ENCODE data around the gene SOX18.

The SOX18 gene

GRCh38 chr20:64003960-64004725 lies 45.3 kb downstream of the SOX18 start:
- DNase-seq (ENCODE audit: extremely low read depth, low read depth): no peak
- H3K4me3 ChIP-seq (replicated peaks; ENCODE audit: low read depth, low read length): no peak overlapping the region

GRCh38 chr20:64001607-64002011 lies 47.8 kb downstream of the SOX18 start:
- H3K4me3 ChIP-seq (replicated peaks; ENCODE audit: low read depth, low read length): no peak overlapping the region
- no peak for TF ChIP-seq CTCF (IDR thresholded peaks at IDR 0.05; ENCODE audit: low read depth, low read length, missing control alignments)
- no peak for DNase-seq (ENCODE audit: extremely low read depth, low read depth)

More at GRCh38 chr20:64003960-64004725, 45.3 kb downstream of the SOX18 start:
- no peak for TF ChIP-seq CTCF (IDR thresholded peaks at IDR 0.05; ENCODE audit: low read depth, low read length, missing control alignments)

GRCh38 chr20:64000906-64001305 lies 48.5 kb downstream of the SOX18 start:
- no peak overlapping the region for H3K4me3 ChIP-seq (replicated peaks; ENCODE audit: low read depth, low read length)
- no peak for DNase-seq (ENCODE audit: extremely low read depth, low read depth)
- no peak for TF ChIP-seq CTCF (IDR thresholded peaks at IDR 0.05; ENCODE audit: low read depth, low read length, missing control alignments)

Data from HFF-Myc (cell line).